Glomerular visceral epithelial cell (primary cell): Measurements from ENCODE around the gene ST7.
"Not testable (repeated sequence)": the region's sequence is repeated elsewhere in the genome, so short reads cannot be mapped to it uniquely, and the experiment has no call there.

Source experiments
- DNase-seq: peaks from one replicate; pipeline ENCODE4 v3.0.0-alpha.2; 2016; ENCODE audit errors: extremely low spot score

Gene ST7

DNA sequence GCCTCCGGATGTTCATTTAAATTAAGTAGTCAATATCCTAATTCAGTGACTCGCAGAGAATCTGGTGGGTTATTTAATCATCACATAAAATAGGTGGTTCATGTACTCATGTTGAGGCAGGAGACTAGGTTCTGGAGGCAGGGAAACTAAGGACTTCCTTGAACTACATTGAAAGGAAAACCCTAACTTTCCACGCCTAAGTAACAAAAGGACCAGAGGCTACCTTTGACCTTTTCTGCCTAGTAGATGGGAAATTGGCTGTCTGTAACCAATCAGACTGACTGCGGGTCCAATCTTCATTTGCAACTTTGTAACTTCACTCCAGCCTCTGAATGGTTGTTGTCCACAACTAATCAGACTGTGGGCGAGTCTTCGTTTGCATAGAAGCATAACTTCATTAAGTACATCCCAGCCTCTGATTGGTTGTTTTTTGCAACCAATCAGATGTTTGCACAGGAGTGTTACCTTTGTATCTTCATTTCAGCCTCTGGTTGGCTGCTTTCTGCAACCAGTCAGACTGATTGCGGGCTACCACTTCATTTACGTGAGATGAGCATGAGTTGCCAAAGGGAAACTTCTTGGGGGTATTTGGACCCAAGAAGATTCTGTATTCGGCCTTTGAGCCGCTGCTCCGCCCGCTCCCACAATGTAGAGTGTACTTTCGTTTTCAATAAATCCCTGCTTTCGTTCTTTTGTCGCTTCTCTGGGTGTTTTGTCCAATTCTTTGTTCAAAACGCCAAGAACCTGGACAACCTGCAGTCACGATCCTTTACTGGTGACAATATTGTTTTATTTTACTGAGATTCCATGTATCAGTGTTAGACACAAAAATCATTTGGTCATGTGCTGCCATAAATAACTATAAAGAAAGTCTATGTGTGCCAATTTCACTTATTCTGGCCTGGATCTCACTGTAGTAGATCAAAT, 1.7 kb upstream of the ST7 start:
- DNase-seq = no peak

DNA sequence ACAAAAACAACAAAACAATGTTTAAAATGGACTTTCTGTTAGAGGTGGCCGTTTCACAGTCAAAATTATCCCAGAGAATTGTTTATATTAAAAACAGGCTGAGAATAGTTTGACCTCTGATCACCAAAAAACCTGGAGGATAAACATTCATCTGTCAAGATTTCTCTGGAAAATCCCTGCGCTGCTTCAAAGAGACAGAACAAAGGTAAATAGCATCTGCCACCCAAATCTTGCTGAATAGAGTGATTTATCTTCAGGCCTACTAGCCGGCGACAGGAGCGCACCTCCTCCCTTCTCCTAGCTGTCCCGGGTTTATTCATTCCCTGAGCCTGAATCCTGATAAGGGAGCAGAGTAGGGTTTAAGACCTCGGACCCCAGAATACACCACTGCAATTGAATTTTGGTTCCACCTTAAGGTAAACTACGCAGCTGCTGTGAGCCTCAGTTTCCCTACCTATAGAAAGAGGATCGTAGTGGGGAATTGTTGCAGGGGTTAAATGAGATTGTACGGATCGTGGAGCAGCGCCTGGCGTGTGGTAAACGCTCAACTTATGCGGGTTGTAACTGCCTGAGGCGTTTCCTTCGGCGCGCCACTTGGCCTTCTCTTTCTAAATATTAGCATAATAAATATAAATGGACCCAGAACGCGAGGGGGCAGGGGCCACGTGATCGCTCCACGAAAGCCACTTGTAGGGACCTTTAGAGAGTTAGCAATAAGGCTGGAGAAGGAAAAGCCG, 498 bp upstream of the ST7 start:
- DNase-seq = peak; percentile 25

DNA sequence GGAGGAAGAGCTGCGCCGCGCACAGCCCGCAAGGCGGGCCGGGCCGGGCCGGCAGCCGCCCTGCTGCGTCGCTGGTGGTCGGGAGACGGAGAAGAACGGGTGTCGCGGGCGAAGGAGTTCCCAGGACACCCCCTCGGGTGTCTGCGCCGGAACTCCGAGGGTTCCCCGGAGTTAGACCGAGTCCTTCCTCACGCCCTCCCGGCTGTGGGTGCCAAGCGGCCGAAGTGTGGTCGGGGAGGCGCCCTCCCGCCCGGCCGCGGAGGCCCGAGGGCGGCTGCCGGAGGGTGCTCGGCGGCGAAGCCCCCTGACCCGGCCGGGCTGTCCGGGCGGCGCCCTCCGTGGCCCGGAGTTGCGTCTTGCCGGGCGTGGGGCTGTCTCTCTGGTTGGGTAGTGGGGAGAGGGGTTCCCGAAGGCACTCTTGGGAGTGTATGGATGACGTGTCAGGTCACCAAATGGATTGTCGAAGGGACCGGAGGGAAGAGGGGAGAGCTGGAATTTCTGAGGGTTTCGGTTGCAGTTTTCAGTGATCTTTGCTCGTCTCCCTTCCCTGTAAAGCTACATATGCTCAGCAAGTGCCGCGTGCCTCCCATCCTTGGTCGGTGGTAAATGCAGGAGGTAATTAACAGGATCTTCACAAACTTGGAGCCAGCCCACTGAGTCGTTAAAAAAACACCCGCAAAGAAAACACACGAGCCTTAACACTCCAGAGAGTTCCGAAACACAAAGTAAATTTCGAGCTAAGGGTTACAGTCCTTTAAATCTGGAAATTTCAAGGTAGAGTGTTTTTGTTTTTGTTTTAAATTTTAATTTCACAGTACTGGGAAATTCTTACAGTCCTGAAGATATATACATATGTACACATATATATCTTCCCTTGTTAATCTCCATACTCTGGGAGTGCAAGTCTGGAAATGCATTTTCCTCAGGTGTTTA, 871 bp downstream of the ST7 start:
- DNase-seq = peak; percentile 80

DNA sequence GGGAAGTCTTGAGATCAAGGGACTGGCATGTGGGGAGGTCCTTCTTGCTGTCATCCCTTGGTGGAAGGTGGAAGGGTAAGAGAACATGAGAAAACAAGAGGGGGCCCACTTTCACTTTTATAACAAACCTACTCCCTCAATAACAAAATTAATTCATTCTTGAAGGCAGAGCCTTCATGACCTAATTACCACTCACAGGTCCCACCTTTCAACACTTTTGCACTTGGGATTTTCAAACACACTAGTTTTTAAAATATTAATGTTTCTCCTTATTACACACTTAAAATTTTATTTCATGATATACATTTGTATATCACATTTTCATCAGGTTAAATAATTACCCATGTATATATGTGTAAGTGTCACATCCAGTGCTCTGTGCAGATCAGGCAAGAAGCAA, 2.0 kb downstream of the ST7 start:
- no peak for DNase-seq

DNA sequence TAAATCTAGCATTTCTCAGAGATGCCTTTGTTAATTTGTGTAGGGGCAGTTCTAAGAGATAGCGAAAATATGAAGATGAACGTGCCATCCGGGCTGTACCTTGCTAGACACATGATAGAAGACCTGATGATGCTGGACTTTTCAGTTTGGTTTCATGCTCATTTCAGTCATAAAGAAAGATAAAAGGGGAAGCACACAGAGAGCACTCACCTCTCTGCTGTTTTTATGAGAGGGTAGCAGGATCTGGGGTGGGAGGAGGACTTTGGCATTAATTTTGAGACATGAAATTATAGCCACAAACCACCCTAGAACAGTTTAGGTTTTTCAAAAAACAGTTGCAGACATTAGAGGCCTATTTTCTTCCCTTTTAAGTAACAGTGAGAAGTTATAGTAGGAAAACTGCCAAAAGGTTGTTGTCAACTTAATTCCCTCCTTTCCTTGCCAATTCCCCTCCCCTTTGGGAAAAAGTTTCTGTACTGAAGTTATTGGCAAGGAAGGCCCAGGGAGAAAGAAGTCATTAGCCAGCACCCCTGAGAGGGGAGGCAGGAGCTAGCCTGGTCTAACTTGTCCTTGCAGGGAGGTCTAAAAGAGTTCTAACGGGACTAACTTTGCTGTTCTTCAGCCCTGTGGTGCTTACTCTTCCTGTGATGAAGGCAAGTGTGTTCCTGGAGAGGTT, 2.6 kb downstream of the ST7 start:
- DNase-seq = no peak

DNA sequence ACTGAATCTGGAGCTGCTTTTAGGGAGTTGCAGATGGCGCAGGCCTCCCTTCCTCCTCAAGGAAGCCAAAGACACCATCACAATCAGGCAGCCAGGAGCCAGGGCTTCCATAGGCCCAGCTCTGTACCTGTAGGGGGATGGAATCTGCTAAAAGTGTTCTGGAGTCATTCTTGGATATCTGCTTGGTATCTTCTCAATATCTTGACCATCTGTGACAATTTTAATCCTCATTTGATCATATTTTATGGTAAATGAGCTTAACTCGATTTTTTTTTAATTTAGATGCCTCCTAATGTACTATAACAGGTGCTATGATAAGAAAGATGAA, 3.1 kb downstream of the ST7 start:
- no peak for DNase-seq

DNA sequence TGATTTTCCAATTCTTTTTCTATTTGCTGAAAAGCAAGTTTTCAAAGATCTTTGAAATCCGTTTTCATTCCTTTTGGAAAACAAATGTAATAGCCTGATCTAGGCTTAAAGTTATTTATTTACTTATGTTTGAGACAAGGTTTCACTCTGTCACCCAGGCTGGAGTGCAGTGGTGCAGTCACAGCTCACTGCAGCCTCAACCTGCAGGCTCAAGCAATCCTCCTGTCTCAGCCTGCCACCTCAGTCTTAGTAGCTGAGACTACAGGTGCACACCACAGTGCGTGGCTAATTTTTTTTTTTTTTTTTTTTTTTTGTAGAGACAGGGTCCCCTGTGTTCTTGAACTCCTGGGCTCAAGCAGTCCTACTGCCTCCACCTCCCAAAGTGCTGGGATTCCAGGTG, 4.6 kb downstream of the ST7 start:
- DNase-seq = peak; percentile 13

DNA sequence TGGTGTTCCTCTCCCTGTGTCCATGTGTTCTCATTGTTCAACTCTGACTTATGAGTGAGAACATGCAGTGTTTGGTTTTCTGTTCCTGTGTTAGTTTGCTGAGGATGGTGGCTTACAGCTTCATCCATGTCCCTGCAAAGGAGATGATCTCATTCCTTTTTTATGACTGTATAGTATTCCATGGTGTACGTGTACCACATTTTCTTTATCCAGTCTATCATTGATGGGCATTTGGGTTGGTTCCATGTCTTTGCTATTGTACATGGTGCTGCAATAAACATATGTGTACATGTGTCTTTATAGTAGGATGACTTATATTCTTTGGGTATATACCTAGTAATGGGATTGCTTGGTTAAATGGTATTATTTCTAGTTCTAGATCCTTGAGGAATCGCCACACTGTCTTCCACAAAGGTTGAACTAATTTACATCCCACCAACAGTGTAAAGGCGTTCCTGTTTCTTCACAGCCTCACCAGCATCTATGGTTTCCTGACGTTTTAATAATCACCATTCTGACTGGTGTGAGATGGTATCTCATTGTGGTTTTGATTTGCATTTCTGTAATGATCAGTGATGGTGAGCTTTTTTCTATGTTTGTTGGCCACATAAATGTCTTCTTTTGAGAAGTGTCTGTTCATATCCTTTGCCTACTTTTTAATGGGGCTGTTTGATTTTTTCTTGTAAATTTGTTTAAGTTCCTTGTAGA, 8.8 kb downstream of the ST7 start:
- DNase-seq = not testable (repeated sequence)

DNA sequence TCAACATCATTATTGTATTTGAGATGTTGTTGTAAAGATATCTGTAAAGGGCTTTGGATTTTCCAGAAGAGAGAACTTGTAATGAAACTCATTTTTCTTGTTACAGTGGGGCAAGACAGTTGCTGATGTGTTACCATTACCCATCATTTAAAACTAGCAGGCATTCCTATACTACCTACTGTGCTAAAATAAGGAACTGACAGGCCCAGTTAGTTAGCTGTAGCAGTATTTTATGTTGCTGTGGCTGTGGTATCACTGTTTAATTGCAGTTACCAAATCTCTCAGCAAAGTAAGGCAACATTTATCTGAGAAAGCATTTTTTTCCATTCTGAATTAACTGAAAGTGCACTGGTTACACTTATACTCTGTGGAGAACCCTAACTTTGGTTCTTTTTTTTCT, 9.9 kb downstream of the ST7 start:
- DNase-seq = no peak

DNA sequence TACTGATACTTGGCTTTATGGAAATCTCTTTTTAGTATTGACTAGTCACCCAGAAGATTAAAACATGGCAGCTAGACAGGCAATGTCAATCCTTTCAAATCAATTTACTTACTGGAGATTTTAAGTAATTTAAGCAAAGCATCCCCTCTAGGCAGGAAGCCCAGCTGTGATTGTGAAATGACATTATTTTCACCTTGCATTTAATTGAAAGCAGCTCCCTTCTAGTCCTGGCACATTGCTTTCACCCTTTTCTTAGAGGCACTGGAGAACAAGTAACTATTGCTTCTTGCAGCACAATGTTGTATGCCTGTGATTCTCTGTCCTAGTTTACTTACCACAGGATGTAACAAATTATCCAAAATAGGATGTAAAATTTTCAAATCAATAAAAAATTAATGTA, 13.3 kb downstream of the ST7 start:
- DNase-seq = no peak

DNA sequence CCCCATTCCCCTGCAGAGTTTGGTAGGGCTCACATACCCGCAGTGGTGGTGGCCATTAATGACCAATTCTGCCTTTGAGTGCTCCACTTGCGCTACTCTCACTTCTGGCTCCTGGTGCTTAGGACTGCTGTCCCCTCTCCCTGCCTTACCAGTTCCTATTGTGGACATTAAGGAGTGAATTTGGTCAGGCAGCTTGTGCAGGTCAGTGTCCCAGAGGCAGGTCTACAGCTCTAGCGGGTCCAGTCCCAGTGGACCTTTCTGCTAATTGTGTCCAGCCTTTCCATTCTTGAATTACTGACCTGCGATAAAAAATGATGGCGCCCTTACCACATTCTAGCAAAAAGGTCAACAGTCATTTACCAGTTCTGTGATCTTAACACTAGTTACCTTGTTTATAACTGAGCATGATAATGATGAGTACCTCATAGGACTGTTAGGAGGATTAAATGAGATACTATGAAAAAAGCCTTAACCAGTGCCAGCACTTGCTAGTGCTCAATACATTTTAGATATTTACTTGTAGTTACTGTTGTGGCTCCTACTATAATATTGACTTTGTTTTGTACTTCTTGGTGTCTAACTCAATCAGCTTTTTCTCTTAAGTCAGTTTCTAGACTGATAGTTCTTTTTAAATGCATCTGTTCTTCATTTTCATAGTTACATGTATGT, 14.1 kb downstream of the ST7 start:
- no peak for DNase-seq

DNA sequence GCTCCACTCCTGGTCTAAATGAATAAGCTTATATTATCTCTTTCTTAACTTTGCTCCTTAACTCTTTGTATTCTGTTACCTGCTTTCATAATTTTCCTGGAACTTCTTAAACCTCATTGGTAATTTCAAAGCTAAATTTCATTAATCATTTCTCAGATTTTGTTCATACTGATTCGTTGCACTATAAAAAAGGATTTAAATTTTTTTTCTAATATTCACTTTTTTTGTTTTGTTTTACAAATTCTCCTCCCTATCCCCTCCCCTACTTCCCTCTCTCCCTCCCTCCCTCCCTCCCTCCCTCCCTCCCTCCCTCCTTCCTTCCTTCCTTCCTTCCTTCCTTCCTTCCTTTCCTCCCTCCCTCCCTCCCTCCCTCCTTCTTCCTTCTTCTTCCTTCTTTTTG, 14.7 kb downstream of the ST7 start:
- DNase-seq = no peak

DNA sequence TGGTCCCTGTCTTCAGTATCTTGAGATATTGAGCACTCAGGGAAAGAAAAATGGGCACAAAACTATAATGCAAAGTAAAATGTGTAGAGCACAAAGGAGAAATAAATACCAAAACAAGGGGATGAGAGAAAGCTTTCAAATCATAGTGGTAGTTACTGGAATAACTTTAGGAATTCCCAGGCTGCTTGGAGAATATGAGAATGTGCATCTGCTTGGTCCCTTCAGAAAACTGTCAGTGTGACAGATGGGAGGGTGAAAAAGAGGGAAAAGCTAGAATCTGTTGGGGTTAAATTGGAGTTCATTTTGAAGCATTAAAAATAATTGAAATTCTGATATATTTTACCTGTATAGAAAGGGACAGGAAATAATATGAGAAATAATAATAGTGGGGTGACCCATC, 15.3 kb downstream of the ST7 start:
- no peak for DNase-seq

DNA sequence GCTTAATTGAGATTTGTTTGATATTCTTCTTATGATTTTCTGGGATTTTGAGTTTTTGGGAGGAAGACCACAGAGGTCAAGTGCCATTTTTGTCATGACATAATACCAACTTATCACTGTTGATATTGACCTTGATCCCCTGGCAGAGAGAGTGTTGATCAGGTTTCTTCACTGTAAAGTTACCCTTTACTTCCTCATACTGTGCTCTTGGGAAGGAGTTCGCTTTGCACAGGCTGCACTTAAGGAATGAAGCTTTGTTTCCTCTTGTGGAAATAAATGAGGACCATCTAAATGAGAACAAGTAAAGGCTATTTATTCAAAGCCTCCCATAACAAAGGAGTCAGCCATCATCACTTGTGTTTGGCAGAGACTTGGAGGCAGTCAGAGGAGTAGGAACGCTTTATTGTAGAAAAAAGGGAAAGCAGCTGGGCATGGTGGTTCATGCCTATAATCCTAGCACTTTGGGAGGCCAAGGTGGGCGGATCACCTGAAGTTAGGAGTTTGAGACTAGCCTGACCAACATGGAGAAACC, 16.1 kb downstream of the ST7 start:
- DNase-seq = no peak

DNA sequence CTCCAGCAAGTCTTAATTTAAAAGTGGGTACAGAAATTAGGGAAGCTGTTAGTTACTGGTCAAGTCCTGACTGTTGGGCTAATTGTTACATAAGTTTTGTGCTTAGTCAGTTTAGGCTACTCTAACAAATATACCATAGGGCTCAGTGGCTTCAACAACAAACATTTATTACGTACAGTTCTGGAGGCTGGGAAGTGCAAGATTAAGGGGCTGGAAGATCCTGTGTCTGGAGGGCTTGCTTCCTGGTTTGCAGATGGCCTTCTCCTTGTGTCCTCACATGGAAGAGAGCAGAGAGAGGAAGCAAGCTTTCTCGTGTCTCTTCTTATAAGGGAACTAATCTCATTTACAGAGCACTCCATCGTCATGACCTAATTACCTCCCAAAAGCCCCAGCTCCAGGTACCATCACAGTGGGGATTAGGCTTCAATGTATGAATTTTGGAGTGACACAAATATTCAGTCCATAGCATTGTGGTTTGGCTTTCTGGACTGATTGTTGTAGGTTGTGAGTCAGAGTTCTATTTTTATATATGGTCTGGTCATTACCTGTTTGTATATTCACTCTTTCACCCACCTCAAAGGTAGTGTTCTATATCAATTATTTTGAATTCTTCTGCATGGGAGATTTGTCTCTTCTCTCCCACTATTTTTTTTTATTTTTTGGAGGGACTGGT, 17.1 kb downstream of the ST7 start:
- DNase-seq = no peak

DNA sequence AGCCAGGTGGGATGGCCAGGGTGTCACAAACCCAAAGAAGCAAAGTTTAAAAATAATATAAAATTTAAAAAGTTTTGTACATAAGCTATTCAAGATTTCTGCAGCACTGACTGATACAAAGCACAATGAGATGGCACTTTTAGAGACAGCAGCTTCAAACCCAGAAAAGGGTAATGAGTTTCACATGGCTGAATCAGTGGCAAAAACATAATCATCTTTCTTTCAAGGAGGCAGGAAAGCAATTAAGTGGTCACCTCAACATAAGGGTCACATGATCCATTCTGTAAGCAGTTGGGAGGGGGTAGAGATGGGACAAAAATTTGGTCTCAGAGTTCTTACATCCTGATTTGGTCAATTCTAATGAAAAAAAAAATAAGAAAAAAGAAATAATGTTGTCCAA, 17.9 kb downstream of the ST7 start:
- not testable (repeated sequence) for DNase-seq

DNA sequence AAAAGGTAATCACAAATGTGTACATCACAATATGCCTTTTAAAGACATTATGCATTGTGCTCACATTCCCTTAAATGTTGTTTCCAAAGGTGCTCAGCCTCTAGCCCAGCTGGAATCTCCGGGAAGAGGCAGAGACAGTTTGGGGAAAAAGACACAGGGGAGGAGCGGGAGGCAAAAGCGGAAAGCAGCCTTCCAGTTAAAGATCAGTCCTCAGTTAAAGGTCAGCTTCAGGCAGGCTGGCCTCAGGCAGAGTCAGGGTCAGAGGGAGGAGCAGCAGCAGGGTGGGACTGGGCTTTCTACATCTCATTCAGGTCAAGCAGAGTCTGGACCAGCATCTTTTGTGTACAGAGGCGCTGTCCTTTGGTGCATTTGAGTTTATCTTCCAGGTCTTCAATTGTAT, 18.6 kb downstream of the ST7 start:
- no peak for DNase-seq

DNA sequence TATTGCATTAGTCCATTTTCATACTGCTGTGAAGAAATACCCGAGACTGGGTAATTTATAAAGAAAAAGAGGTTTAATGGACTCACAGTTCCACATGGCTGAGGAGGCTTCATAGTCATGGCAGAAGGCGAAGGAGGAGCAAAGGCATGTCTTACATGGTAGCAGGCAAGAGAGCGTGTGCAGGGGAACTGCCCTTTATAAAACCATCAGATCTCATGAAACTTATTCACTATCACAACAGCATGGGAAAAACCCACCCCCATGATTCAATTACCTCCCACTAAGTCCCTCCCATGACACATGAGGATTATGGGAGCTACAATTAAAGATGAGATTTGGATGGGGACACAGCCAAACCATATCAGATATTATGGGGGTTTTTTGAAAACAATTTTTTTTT, 21.7 kb downstream of the ST7 start:
- not testable (repeated sequence) for DNase-seq

DNA sequence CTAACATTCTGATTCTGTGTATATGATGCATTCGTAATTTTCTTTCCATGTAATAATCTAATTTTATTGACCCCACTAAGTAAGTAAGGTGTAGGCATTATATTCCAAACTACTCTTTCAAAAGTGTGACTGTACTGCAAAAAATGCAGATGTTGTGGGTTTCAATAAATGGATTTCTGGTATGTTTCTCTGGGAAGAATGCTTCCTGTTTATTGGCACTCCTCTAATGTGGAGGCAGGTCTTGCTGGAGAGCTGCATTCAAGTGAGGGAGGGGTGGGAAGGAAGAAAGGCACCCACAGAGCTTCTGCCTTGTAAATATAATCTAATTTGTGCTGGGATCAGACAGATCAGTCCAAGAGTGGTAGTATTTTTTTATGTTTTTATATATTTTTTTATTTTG, 23.9 kb downstream of the ST7 start:
- no peak for DNase-seq

DNA sequence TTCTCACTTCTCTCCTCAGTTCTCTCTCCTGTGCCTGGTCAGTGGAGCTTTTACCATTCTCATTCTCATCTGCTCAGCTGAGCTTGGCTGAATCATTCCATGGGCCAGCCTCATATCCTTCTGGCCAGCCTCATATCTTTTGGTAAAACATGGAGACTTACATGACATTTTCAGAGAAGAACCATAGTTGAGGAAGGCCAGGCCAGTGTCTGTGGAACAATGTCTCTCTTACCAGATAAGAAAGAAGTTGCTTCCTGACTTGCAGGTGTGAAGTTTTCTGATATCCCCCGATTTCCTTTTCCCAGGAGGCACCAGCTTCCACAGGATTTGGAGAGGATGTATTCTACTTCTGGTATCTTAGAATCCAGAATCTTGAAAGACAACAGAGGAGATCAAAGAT, 24.7 kb downstream of the ST7 start:
- no peak for DNase-seq
